GDM1 (cell line): ENCODE measurements around the gene SAP25.
"Not testable (repeated sequence)": the region's sequence is repeated elsewhere in the genome, so short reads cannot be mapped to it uniquely, and the experiment has no call there.

Source experiments
- DNase-seq: peaks from one replicate; lab custom pipeline; 2025; lab: John Stamatoyannopoulos, UW

Gene SAP25

GRCh38 chr7:100535982-100536381 is 37.7 kb downstream of the SAP25 start:
- not testable (repeated sequence) for DNase-seq

- no peak for DNase-seq
Observed at GRCh38 chr7:100532165-100533022, 41.3 kb downstream of the SAP25 start.

- not testable (repeated sequence) for DNase-seq
Observed at GRCh38 chr7:100528108-100528866, 45.4 kb downstream of the SAP25 start.

GRCh38 chr7:100523192-100523591 is 50.5 kb downstream of the SAP25 start:
- DNase-seq: not testable (repeated sequence)
